Fibroblast of the conjunctiva (primary cell): ENCODE data around the gene PARVA.

ENCODE experiments used
- DNase-seq: peaks from one replicate; pipeline ENCODE4 v3.0.0-alpha.2; 2010; ENCODE audit warnings: low read depth

PARVA gene

DNA sequence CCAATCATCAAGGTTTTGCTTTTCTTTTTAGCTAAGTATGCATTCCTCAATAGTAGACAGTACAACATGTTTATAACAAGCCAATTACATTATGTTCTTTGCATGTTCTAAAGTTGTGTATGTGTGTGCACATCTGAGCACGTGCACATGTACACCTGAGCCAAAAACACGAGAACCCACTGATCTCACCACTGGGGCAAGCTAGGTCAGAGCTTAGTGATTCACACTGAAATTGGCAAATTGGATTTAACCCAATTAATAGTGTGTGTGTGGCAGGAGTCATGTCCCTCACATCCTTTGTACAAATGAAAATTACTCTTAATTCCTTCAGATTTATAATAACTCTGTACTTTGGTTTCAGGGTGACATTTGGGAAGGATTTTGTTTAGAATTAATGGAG is 151.1 kb downstream of the PARVA start:
- no peak for DNase-seq

DNA sequence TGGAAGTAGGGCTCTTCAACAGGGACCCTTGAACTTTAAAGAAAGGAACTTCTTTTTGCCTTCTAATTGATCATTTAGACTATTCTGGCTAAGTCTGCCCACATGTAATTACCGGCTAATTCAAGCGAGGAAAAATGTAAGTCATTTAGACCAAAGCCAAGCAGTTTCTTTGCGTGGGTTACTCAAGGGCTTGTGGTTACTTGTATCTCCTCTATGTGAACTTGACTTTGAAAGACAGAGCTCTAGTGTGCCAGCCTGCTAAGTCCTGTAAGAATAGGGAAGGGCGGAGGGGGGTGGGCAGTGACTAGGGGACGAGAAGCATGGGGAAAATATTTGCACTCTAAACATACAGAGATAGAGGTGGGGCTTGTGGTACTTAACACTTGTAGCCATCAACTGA is 151.7 kb downstream of the PARVA start:
- DNase-seq = no peak

DNA sequence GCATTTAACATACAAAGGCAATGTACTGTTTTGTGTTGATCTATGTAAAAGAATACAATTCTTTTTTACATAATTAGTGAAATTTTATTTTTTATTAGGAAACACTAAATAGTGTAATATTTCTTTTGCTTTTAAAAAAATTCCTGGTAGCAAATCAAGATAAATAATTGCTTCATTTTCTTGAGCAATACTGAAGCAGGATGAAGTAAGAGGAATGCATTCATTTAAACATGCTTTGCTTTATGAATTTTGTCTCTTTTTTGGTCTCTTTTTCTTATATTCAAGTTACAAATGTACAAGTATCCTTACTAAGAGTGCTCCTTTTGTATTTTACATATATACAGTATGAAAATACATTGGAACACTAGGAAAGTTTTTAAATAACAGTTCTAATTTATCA is 152.4 kb downstream of the PARVA start:
- DNase-seq = no peak

DNA sequence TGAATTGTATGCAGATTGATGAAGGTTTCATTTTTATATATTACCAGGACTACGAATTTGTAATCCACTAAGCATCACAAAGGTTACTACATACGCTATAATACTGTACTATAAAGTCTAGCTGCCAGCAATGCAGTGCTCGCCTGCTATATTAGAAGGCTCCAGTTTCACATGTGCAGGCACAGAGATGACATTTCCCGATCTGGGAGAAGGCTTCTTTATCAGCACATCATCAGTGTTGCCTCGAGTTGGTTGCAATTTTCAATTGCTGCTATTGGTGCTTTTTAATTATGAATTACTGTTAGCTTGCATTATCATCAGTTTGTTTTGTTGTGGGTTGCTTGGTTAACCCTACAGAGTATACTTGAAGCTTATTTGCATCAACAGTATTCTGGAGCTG is 153.6 kb downstream of the PARVA start:
- DNase-seq = no peak

DNA sequence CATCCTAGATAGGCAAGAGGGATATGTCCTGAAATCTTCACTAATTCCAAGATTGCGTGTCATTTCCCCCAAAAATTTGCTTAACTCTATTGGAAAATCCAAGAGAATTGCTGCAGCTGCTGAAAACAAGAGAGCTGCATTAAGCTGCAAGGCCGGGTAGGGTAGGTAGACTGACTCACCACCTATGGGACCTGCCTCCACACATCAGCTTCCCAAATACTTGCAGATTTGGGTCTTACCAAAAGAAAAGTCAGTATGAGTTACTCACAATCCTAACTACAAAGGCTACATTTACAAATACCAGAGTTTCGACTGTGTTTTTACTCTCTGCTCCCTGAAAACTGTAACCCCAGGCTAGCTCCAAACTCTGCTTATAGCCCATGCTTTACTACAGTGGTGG is 154.3 kb downstream of the PARVA start:
- DNase-seq = no peak

DNA sequence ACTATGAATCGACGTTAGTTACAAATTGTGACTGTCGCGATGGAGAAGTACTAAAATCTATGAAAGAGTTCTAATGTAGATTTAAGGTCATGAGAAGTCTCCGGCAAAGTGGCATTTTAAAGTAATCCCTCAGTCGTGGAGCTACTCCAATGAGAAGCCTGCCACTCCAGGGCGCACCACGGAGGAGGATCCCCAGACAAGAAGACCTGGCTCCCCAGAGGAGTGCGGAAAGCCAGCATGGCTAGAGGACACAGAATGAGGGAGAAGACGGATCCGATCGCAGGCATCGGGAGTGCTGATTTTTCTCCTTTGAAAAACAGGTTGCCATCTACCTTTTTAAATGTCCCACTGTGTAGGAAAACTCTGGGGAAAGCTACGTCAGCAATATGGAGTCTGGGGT is 155.2 kb downstream of the PARVA start:
- DNase-seq = no peak

DNA sequence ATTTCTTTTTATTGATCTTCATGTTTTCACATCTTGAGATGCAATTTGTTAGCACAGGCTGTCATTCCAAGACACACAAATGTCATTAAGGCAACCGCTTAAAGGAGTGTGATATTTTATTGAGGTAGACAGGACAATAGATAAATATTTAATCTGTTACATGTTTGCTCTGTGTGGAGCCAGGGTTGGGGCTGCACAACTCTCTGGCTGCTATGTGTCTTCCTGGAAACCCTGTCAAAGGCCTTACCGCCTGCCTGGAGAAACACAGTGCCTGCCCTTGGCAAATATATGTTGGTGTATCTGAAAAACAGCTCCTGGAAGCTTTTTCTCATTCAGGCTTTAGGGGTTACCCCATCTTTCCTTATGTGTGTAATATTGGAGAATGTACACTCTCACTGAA is 157.2 kb downstream of the PARVA start:
- no peak for DNase-seq

DNA sequence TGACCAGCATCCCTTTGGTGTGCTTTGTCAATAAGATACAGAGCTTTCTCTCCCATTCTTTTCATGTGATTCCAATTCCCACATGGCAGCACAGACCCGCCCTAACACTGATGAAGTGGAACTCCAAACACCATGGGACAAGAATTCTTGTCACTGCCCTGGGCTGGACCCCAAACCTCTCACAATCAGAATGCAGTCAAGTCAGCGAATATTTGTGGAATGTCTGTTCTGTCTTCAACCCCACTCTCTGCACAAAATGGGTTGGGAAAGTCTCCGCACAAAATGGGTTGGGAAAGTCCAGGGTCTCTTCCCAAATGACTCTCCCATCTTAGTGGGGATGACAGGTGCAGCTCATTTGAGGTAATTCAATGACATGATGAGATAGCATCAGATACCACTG is 157.9 kb downstream of the PARVA start:
- DNase-seq = no peak

DNA sequence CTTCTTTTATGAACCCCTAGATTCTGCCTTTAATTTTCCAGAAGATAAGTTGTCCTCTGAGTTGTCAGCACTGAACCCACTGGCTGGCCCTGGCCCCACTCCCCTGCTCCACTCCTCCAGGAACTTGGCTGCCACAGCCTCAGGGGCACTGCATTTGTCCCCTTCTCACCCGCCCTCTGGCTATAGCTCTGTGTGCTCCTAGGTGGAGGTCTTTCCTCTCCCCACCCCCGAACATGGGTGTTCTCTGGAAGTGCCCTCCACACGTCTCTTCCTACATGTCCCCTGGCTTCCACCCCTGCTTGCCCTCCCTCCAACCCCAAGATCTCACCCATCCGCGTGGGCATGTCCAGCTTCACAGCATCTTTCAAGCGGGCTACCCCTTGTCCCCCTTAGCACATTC is 159.2 kb downstream of the PARVA start:
- DNase-seq = no peak

DNA sequence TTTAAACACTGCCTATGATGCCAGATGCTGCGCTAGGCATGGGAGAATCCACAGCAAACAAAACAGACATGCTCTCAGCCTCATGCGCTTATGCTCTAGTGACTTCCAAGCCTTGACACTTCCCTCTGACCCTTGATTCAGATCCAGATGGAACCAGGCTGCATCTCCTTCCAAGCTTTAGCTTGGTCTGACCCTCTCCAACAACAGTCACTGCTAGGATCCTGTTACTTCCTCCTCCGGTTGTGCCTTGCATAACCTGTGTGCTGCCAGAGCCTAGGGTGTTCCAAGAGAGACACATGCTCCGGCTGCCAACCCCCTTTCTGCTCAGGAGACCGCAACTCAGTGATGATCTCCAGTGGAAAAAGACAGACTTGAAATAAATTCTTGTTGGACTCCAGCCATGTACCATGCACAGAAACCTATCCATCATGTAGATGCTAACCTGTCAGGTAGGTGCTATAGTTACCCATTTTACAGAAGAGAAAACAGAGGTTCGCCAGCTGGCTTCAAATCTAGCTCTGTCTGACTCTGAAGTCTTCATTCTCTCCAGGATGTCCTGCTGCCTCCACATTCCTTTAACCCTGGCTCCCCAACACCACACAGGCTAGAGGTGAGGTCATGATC is 160.5 kb downstream of the PARVA start:
- DNase-seq = no peak

DNA sequence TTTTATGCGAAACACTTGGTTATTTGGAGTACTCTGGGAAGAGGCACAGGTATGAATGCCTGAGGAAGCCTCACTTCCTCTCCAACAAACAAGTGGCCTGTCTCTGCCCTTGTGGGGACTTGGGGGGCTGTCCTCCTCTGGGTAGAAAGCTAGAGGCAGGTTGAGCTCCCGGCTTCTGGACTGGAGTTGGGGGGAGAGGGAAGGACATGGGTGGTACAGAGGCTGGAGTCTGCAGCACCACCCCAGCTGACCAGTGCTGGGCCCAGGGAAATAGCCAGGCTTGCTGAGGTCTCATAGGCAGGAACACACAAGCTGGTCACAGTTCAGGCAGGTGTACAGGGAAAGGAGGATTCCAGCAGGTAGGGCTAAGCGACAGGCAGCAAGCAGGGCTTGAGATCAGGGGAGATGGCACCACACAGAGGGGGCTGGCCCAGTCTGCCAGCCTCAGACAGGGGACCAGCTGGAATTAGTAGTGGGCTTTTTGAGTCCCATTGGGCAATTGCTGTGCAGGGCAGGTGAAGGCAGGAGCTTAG is 161.6 kb downstream of the PARVA start:
- no peak for DNase-seq

DNA sequence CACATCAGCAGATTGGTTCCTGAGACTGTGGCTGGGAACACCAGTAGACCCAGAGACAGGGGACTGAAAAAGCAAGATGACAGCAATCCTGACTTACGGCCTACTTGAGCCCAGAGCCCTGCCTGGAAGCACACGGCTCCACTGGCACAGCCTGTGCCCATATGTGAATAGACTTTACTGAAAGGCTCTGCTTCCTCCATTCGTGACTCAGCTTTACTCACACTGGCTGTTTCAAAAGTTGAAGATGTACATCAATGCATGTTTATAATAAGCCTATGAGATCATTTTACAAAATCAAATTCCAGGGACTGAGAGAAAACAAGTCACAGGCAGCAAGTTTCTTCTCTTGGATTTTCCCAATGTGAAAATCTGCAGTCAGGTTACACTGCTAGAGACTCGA is 162.2 kb downstream of the PARVA start:
- DNase-seq = peak; percentile 86

DNA sequence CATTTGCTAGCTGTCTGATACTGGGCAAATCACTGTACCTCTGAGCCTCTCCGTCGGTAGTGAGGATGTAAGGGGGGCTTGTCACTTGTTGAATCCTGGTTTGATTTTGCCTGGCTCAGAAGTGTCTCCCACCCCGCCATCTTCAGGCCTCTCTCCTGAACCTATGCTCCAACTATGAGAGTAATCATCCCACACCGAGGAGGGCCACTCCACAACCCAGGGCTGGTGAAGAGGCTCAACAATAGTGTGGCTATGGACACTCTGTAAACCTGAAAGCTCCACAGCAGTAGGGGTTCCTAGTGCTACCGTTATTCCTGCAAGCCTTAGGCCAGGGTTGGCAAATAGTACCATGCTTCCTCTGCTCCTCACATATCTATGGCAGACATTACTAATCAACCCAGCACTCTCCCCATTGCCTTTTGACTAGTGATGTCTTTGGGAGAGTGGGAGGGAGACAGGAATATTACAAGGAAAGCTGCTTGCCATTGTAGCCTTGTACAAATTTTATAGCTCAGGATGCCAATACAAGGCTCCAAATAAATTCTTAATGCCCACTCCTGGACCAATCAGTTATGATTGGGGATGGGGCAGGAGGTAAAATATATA is 162.8 kb downstream of the PARVA start:
- no peak for DNase-seq

DNA sequence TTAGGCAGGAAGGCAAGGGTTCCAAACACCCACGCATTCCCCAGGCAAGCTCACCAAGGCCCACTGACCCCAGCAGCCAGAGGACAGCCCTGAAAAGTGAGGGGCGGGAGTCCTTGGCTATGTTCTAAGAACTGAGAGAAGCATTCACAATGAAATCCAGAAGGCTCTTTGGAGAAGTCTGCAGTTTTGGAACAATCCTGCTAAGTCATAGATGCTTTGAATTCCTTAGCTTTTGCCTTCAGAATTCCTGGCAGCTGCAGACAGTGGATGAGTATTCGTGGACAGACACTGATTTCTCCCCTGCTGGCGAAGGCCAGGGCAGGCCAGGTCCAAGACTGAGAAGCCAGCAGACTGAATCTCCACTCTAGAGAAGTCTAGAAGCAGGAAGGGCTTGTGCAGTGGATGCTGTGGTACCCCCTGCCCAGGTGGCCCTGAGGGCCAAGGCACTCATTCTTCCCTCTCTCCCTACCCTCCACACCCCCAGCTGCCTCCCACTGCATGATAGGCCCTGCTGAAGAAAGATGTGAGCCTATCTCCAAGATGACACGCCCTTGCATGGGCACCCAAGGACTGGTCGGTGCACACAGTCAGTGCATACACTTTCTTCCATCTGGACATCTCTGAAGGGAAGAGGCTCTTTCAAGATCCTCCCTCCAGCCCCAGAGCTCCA is 163.7 kb downstream of the PARVA start:
- peak; percentile 82 for DNase-seq

DNA sequence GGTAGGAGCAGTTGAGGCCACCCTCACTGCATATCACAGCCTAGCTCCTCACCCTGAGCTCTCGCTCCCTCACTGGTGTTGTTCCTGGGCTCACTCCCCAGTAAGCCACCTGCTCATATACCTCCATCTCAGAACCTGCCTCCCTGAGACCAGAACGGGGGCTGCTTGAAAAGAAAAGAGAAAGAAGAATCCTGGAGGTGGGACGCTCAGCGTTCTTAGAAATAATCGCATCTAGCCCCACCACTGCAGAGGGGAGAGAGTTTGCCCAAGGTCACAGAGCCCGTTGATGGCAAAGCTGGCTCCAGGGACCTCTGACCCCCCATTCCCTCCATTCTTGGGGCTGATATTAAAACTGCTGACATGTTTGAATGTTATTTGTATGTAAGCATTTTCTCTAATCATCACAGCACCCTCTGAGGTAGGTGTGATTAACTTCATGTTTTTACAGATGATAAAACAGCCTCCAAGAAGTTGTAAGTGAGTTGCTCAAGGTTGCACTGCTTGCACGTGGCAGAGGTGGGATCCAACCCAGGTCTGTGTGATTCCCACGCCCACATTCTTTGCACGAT is 164.3 kb downstream of the PARVA start:
- no peak for DNase-seq

DNA sequence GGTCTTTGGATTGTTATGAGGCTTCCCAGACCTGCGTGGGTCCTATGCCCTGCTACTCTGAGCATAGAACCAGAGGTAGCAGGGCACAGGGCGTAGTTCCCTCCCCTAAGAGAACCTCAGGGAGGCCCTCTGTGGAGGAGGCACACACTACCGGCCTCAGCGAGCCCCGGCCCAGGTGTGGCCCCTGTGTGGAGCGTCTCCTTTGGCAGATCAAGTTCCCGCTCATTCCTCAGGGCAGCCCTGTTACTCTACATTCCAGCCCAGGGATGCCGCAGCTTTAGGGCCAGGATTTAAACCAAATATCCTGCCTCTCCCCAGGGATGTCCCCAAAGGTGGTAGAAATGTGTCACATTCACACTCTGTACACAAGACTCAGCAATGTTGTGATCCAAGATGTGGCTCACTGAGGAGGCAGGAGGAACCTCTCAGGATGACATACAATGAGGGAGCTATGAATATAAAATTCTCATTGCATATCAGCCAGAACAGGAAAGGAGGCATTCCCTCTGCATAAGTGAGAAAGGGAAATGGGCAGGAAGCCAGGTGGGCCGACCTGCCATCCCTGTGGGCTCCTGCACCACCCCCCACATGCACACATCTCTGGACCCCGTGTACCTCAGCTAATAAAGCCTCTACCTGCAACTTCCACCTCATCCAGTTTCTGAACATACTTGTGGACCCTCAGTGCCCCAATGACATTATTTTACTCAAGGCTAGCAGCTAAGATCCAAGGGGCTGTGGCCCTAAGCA is 165.0 kb downstream of the PARVA start:
- DNase-seq = no peak

DNA sequence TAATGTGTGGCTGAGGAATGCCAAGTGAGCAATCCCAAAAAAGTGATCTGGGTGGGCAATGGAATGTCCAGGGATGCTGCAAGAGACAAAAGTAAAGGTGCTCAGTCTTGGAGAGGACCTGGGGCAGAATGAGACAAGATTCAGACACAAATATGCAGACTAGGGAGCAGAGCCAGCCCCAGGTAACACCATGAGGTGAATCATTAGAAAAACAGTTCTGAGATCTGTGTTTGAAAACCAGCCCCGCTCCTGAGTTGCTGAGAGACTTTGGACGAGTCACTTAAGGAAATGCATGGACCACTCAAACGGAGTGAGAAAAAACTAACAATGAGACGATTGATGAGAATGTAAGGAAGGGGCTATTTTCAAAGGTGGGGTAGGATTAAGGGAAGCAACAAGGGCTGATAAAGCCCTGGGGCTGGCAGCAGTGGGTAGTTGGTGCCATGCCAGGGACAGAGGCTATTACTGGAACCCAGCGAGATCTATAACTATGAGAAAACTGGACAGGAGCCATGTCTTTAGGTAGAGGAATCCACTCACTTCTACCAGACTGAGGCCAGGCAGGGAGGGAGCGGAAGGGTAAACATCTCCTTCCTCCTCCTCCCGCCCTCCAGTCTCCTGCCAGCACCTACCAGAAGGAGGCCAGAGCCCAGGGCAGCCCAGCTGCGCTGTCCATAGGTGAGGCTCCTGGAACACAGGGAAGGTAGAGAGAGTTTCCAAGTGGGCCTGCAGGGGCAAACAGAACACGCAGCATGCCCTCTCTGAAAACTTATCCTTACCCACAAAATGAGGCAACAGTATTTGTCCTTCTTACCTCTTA is 166.4 kb downstream of the PARVA start:
- no peak for DNase-seq

DNA sequence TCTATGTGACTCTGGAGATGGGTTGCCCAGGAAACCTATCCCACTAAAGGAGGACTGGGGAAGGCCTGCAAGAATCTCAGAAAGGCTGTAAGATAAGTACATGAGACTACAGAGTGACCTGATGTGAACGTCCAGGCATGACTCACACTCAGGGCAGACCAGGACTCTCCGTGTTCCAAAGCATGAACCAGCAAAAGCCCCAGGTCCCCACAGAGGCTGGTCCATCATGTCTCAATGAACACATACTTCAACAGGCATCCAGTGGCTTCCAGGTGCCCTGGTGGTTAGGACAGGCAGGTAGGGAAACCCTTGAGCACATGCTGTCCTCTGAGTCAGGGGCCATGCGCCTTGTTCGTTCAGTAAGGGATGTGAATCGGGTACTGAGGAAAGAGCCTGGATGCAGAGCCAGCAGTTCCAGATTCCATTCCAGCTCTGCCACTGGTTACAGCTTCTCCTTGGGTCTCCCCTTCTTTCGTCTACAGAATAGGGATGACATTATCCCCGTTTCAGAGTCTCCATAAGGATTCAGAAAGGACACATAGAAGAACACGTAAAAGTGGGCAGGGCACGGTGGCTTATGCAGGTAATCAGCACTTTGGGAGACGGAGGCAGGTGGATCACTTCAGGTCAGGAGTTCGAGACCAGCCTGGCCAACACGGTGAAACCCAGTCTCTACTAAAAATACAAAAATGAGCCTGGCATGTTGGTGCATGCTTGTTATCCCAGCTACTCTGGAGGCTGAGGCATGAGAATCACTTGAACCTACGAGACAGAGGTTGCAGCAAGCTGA is 167.8 kb downstream of the PARVA start:
- DNase-seq = no peak

DNA sequence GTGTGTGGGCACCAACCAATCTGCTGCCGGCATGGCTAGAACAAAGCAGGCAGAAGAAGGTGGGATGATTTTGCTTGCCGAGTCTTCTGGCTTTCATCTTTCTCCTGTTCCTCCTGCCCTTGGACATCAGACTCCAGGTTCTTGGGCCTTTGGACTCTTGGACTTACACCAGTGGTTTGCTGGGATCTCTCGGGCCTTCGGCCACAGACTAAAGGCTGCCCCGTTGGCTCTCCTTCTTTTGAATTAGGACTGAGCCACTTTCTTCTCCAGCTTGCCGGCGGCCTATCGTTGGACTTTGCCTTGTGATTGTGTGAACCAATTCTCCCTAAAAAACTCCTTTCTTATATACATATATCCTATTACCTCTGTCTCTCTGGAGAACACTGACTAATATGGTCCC is 168.8 kb downstream of the PARVA start:
- DNase-seq = no peak

DNA sequence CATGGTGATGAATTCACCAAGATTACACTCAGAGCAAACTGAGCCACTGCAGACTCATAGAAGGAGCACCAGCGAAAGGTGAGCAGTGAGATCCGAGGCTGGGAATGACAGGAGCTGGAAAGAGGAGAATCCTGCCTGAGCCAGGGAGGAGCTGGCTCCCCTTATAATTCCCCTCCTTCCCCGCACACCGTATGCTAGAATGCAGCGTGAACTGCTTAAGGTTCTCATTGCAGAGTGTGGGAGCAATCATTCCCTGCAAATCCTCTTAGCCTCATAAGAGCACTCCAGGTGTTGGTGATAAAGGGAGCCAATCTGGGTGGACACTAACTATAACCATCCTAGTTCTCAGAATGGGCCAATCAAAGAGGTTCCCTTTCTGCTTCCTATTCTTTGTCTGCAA is 169.3 kb downstream of the PARVA start:
- DNase-seq = no peak
